NCI-H345 (cell line): ENCODE data around the gene PAFAH1B2.
"Not testable (repeated sequence)": the region's sequence is repeated elsewhere in the genome, so short reads cannot be mapped to it uniquely, and the experiment has no call there.

ENCODE experiments used
- DNase-seq: peaks from one replicate; lab custom pipeline; 2025; lab: John Stamatoyannopoulos, UW

Gene PAFAH1B2

GRCh38 chr11:117172724-117173421, 28.8 kb downstream of the PAFAH1B2 start:
- no peak for DNase-seq

GRCh38 chr11:117175104-117175503, 31.0 kb downstream of the PAFAH1B2 start:
- no peak for DNase-seq

GRCh38 chr11:117175781-117176180, 31.7 kb downstream of the PAFAH1B2 start:
- no peak for DNase-seq

GRCh38 chr11:117176186-117176585, 32.1 kb downstream of the PAFAH1B2 start:
- DNase-seq = no peak

GRCh38 chr11:117177534-117178209, 33.6 kb downstream of the PAFAH1B2 start:
- DNase-seq = no peak

GRCh38 chr11:117178210-117179034, 34.3 kb downstream of the PAFAH1B2 start, which contains the start of gene SIDT2:
Gene SIDT2 (plus strand): TSS chr11:117178743. CDS start chr11:117179264, 521 bp downstream.
- peak; percentile 93 for DNase-seq

- DNase-seq = peak; percentile 44
Measured at GRCh38 chr11:117179048-117179999, 35.2 kb downstream of the PAFAH1B2 start.

GRCh38 chr11:117180020-117180419, 35.9 kb downstream of the PAFAH1B2 start:
- no peak for DNase-seq

- DNase-seq = no peak
Measured at GRCh38 chr11:117180661-117181585, 36.8 kb downstream of the PAFAH1B2 start.

GRCh38 chr11:117181586-117182550, 37.8 kb downstream of the PAFAH1B2 start:
- DNase-seq = no peak

- no peak for DNase-seq
Measured at GRCh38 chr11:117182551-117182935, 38.5 kb downstream of the PAFAH1B2 start.

- not testable (repeated sequence) for DNase-seq
Measured at GRCh38 chr11:117183178-117183577, 39.1 kb downstream of the PAFAH1B2 start.

- DNase-seq = no peak
Measured at GRCh38 chr11:117183724-117184349, 39.8 kb downstream of the PAFAH1B2 start.

- no peak for DNase-seq
Measured at GRCh38 chr11:117185736-117186430, 41.8 kb downstream of the PAFAH1B2 start.

- no peak for DNase-seq
Measured at GRCh38 chr11:117186431-117186761, 42.3 kb downstream of the PAFAH1B2 start.

GRCh38 chr11:117187007-117187406, 42.9 kb downstream of the PAFAH1B2 start:
- no peak for DNase-seq

GRCh38 chr11:117187428-117187798, 43.3 kb downstream of the PAFAH1B2 start:
- no peak for DNase-seq

- DNase-seq = no peak
Measured at GRCh38 chr11:117187799-117188481, 43.9 kb downstream of the PAFAH1B2 start.
